Right lobe of liver (tissue), 6 donors: Measurements from ENCODE around the gene ARHGAP8. TPM values are rescaled to one million over a fixed set of nuclear protein-coding genes. Genes with fewer than 3 reads are reported as not detected.

Experiments used
- ATAC-seq, 4 donors: fragments of 200-7000 bp; cut with Tn5 transposase; one replicate each; pipeline ENCODE4 v1.9.1; 2020; ENCODE audit warnings: mild to moderate bottlenecking in 4 of 4, moderate library complexity in 4 of 4
- DNase-seq, 3 donors: peaks; one replicate each; pipeline ENCODE4 v3.0.0-alpha.2; 2020
- H3K27ac ChIP-seq, 3 donors: fragments of 200-600 bp; one replicate each; pipeline ENCODE4 v1.8.0; 2022
- H3K27me3 ChIP-seq, 2 donors: fragments of 200-600 bp; one replicate each; pipeline ENCODE4 v1.8.0; 2022
- H3K36me3 ChIP-seq, 4 donors: fragments of 200-600 bp; sonication (generic) in 1 of 4; one replicate each; pipeline versions ENCODE4 v1.5.1 to v1.8.0; 2017 to 2022; ENCODE audit warnings: control low read depth in 1 of 4
- H3K4me1 ChIP-seq, 4 donors: fragments of 200-600 bp; sonication (generic) in 1 of 4; one replicate each; pipeline versions ENCODE4 v1.5.1 to v1.8.0; 2017 to 2022; ENCODE audit warnings: control low read depth in 1 of 4
- H3K4me3 ChIP-seq, 3 donors: fragments of 200-600 bp; one replicate each; pipeline ENCODE4 v1.8.0; 2022
- H3K9me3 ChIP-seq, 4 donors: fragments of 200-600 bp; sonication (generic) in 1 of 4; one replicate each; pipeline versions ENCODE4 v1.5.1 to v1.8.0; 2017 to 2022; ENCODE audit warnings: control low read depth in 1 of 4
- CTCF ChIP-seq, 4 donors: fragments of 200-600 bp in 3 of 4; fragments of 450-650 bp in 1 of 4; IDR thresholded peaks; one replicate each; pipeline versions ENCODE4 v1.5.1 to v1.8.0; 2016 to 2022; ENCODE audit warnings: antibody characterized with exemption in 4 of 4, mild to moderate bottlenecking in 2 of 4
- POLR2A ChIP-seq: fragments of 450-650 bp; IDR thresholded peaks from one replicate; pipeline ENCODE4 v1.6.1; 2017; ENCODE audit warnings: antibody characterized with exemption, mild to moderate bottlenecking
- whole genome bisulfite sequencing: methylation state at CpG from one replicate; pipeline ENCODE4 v1.1.6; 2018; ENCODE audit warnings: low coverage, low lambda C conversion rate; ENCODE audit not compliant: insufficient coverage; ENCODE audit errors: missing lambda C conversion rate; 5-methylcytosine and 5-hydroxymethylcytosine counted together
- intact Hi-C, 2 donors: fragments of 100-400 bp; cut with DNase I; formaldehyde crosslinking; loops; one replicate each; pipeline versions ENCODE4 v1.11.2 to v1.14.1; 2022
- total RNA-seq, 6 experiments: library from RNA; depleted of rRNA in 2 of 6; stranded (reverse); fragments of >200 nt in 2 of 6; fragmentation: NEBNext Ultra II Directional in 3 of 6; extraction: Animal tissue kit (Norgen Biotek cat#: 25700) in 3 of 6; gene quantifications; one replicate each; pipeline versions ENCODE4 v1.1.0 to v1.2.4, GENCODE V29; 2016 to 2023
- donor health status: DM: no; HTN: yes; CAD: no.
- donor health status: DM: no; HTN: no; CAD: no.
- donor health status: DM: no; HTN: no; CAD: no.
- donor health status: DM: no; HTN: yes; CAD: no.
- donor health status: DM: no; HTN: yes; CAD: no.

The ARHGAP8 gene
- total RNA-seq, 6 experiments from 2014 or later: 0.49 to 1.0 (median 0.61) TPM; not detected in 1

DNA sequence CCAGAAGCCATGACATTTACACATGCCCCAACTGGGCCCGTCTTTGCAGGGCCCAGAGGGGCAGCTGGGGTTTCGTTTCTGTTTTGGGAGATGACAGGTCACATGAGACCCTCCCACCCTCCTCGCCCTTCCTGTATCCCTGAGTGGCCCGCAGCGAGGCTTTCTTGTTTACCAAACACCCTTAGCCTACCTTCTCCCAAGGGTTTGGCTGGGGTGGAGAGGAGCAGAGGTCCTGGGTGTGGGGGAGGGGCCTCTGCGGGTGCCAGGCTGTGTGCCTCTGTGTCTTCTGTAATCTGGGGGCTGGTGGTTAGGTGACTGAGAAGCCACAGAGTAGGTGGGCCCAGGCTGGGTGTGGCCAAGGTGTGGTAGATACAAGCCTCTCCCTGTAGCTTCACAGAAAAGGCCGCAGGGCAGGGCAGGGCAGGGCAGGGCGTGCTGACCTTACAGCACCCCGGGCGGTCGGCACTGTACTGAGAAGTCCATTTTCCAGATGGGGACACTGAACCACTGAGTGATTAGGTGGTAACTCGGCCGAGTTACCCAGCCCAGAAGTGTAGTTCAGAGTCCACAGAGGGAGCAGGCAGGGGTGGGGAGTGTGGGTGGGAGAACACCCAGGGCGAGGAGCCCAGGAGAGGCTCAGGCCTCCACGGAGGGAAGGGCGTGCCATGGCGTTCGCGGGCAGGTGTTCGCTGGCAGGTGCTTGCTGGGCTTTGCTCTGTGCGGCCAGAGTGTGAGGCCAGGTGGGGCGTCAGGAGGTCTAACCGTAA lies 41.7 kb upstream of the ARHGAP8 start:
- peaks cover 0 to 59% (median 19%) of the 10 kb centered on the region in 4 donors for H3K4me1 ChIP-seq
- no peak overlapping the region for H3K4me3 ChIP-seq
- H3K27me3 ChIP-seq: no peaks in the 10 kb centered on the region
- ATAC-seq (peak in 1 of 4 donors; percentile 5), DNase-seq (no peak)
- H3K36me3 ChIP-seq: no peaks in the 10 kb centered on the region
- TF ChIP-seq POLR2A (no peak), CTCF (IDR thresholded peaks at IDR 0.05) (no peak)
- H3K9me3 ChIP-seq: no peaks in the 10 kb centered on the region
- intact Hi-C loops: no loop called here
- H3K27ac ChIP-seq: peak overlapping the region in 1 of 3 donors; percentile 5
- WGBS: 32% methylated on average over 20 of the region's 23 CpGs

- no peaks in the 10 kb centered on the region for H3K9me3 ChIP-seq
- H3K36me3 ChIP-seq: peaks cover 0 to 3% (median 0%) of the 10 kb centered on the region in 4 donors
- intact Hi-C loops: no loop called here
- no CpG with 5 or more reads among the region's 4 CpGs for WGBS
- peaks cover 0 to 63% (median 21%) of the 10 kb centered on the region in 4 donors for H3K4me1 ChIP-seq
- no peaks in the 10 kb centered on the region for H3K27me3 ChIP-seq
- no peak for ATAC-seq
- H3K4me3 ChIP-seq: no peak overlapping the region
- H3K27ac ChIP-seq: peak overlapping the region in 1 of 3 donors; percentile 5
- TF ChIP-seq CTCF (IDR thresholded peaks at IDR 0.05): no peak
- TF ChIP-seq POLR2A: no peak
- DNase-seq: no peak
These were observed 41.2 kb upstream of the ARHGAP8 start for GRCh38 chr22:44711241-44711560.

DNA sequence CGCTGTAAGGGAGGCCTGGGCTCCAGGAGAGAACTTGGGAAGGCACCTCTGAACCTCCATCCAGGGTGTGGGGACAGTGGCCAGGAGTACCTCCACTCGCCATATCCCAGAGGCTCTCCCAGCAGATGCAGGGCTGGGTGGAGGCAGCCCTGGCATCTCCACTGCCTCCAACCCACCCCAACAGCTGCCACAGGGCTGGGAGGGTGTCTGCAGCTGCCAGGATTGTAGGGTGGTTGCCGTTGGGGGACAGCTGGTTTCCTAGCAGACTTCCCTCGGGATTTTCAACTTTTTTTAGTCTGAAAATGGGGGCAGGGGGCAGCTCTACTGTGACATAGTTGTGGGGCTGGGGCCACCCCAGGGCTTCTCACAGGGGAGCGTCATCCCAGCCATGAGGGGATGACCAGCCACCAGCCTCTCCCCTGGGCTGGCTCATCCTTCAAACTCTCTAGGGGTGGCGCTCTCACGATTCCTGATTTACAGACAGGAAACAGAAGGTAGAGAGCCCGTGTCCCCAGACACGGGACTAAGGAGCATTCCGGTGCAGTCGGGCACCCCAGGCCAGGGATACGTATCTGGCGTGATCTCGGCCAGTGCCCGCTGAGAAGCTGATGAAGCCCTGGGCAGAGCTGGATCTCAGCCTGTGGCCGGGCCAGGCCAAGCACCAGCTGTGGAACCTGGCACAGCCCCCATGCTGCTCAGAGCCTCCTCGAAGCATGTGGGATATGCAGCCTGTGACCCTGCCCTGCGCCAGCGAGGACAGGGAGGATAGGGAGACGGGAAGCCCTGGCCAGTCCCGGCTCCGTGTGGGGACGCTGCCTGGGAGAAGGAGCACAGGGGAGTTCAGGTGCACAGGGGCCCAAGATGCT lies 40.5 kb upstream of the ARHGAP8 start:
- 50% methylated on average over 12 of the region's 23 CpGs for WGBS
- Histone ChIP-seq H3K27me3 (no peaks in the 10 kb centered on the region), H3K4me3 (no peak overlapping the region), H3K27ac (peak overlapping the region in 1 of 3 donors; percentile 5), H3K9me3 (no peaks in the 10 kb centered on the region), H3K4me1 (peaks cover 0 to 63% (median 21%) of the 10 kb centered on the region in 4 donors), H3K36me3 (peaks cover 0 to 4% (median 0%) of the 10 kb centered on the region in 4 donors)
- DNase-seq (peak in 1 of 3 donors; percentile 89), ATAC-seq (peak in 3 of 4 donors; percentile 12 to 70 (median 65))
- TF ChIP-seq POLR2A: no peak
- TF ChIP-seq CTCF (IDR thresholded peaks at IDR 0.05): no peak
- intact Hi-C loops: no loop called here

DNA sequence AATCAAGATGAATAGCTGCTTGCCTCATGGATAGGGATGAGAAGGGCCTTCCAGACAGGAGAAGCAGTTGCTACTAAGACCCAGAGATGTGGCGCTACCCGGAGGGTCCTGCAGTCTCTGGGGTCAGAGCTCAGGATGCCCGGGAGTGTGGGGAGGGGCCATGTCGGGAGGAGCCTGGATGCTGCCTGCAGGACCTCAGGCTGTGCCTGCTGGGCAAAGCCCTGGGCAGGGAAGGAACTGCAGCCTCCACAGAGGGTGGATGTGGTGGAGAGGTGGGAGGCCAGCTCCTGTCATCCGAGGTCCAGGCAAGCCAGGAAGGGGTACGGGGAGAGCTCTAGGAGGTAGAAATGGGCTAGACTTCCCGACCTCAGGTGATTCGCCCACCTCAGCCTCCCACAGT lies 39.4 kb upstream of the ARHGAP8 start:
- DNase-seq (peak in 1 of 3 donors; percentile 50), ATAC-seq (no peak)
- Histone ChIP-seq H3K27ac (peak overlapping the region in 1 of 3 donors; percentile 74), H3K4me3 (no peak overlapping the region), H3K36me3 (peaks cover 0 to 4% (median 0%) of the 10 kb centered on the region in 4 donors), H3K9me3 (no peaks in the 10 kb centered on the region), H3K4me1 (peaks cover 0 to 63% (median 21%) of the 10 kb centered on the region in 4 donors), H3K27me3 (no peaks in the 10 kb centered on the region)
- no peak for TF ChIP-seq POLR2A
- no peak for TF ChIP-seq CTCF (IDR thresholded peaks at IDR 0.05)
- intact Hi-C loops: no loop called here
- WGBS: 80% methylated on average over 3 of the region's 8 CpGs
